Measurements from ENCODE around the gene SLC26A8.
"Not testable (repeated sequence)": the region's sequence is repeated elsewhere in the genome, so short reads cannot be mapped to it uniquely, and the experiment has no call there.

Gene SLC26A8

DNA sequence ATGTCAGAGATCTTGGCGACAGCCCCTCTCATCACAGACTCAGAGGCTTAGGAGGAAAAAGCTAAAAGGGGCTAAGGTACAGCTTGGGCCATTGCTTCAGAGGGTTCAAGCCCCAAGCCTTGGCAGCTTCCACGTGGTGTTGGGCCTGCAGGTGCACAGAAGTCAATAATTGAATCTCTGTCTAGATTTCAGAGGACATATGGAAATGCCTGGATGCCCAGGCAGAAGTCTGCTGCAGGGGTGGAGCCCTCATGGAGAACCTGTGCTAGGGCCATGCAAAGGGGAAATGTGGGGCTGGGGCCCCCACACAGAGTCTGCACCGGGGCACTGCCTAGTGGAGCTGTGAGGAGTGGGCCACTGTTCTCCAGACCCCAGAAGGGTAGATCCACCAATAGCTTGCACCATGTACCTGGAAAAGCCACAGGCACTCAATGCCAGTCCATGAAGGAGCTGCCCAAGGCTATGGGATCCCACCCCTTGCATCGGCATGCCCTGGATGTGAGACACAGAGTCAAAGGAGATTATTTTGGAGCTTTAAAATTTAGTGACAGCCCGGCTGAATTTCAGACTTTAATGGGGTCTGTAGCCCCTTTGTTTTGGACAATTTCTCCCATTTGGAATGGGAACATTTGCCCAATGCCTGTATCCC is 115.6 kb downstream of the SLC26A8 start:
- not testable (repeated sequence) for DNase-seq

DNA sequence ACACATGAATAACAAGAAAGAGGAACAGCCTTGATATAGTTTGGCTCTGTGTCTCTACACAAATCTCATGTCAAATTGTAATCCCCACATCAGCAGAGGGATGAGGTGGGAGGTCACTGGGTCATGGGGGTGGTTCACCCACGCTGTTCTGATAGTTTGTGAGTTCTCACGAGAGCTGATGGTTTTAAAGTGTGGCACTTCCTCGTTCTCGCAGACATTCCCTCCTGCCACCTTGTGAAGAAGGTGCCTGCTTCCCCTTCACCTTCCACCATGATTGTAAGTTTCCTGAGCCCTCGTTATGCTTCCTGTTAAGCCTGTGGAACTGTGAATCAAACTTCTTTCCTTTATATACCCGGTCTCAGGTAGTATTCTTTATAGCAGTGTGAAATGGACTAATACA is 116.7 kb downstream of the SLC26A8 start:
- no peak for DNase-seq

DNA sequence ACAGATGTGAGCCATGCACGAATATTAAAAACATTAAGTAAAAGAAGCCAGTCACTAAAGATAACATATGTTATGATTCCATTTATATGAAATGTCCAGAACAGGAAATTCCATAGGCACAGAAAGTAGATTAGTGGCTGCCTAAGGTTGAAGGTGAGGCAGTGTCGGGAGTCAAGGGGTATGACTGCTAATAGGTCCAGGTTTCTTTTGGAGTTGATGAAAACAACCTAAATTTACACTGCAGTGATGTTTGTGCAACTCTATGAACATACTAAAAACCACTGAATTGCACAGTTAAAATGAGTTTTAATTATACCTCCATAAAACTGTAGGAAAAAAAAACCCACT is 118.0 kb downstream of the SLC26A8 start:
- no peak for DNase-seq

DNA sequence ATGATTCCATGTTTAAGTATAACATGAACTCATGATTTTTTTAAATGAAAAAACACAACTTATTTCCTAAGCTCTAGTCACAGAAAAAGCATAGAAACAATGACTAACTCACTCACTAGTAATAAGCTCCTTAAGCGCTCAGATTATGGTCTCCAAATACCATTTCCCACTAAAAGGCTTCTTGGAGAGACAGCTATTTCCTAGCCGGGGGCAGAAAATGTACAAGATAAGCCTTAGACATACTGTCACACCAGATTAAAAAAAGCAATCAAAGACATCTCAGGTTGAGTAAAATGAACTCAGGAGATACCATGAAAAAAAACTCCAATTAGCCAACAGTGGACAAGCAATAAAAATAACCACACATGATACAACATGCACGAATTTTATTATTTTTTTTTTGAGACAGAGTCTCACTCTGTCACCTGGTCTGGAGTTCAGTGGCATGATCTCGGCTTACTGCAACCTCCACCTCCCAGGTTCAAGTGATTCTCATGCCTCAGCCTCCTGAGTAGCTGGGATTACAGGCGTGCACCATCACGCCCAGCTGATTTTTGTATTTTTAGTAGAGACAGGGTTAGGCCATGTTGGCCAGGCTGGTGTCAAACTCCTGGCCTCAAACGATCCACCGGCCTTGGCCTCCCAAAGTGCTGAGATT is 118.5 kb downstream of the SLC26A8 start:
- DNase-seq, result no peak

DNA sequence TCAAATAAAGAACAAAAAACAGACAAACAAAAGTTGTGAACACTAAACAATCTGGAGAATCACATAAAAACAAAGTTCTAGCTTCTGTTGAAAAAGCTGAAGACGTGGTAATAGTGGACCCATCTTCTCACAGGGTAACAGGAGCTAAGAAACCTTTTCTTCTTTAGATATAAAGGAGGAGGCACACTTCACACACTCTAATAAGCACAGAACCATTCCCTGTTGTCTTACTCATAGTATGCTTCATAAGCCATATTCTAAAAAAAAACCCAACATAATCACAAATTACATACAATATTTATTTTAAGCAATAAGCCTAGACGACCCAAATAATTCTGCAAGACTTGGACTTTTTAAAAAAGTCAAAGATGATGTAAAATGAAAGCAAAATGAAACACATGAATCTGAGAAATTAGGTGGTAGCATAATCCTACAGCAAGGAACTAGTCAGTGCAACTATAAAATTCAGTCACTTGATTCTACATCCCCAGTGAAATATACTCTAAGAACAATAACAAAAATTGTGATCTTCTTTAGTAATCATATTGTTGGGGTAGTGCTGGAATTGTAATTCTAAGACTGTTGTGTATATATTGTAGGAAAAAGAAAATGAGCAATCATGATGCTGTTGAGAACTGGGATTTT is 119.2 kb downstream of the SLC26A8 start:
- no peak for DNase-seq

DNA sequence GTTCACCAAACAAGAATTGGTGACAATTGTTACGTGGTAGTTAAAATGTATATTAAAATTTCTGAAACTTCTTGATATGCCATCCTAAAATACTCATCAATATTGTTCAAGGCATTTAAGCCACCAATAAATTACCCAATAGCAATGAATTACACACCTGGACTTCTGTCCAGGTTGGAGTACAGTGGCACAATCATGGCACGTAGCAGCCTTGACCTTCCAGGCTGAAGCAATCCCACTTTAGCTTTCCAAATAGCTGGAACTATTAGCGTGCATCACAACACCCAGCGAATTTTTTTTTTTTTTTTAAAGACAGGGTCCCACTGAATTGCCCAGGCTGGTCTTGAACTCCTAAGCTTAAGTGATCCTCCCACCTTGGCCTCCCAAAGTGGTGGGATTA is 120.8 kb downstream of the SLC26A8 start:
- DNase-seq, result no peak

DNA sequence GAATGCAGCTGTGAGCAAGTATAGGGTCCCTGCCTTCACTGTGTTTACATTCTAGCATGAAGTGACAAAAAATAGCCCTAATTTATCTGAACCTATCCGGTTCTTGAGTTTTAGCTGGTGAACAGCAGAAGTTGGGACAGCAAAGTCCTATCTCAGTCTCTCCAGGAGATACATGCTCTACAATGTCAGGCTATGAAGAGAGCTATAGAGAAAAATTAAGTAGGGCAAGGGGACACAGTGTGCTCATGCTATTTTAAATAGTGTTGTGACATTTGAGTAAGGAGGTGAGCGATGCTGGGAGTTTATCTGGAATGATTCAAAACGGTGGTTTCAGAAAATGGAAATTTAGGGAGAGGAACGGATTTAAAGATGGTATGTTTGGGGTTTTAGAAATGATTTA is 124.0 kb downstream of the SLC26A8 start:
- DNase-seq, result no peak

DNA sequence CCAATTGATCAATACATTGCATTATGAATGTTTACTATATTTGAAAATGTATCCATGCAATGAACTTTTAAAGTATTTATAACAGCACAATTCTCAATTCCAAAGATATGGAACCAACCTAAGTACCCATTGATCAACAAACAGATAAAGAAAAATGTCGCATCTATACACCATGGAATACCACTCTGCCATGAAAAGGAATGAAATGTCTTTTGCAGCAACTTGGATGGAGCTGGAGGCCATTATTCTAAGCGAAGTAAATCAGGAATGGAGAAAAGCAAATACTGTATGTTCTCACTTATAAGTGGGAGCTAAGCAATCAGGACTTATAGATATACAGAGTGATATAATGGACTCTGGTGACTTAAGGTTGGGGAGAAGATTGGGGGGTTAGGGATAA is 126.4 kb downstream of the SLC26A8 start:
- DNase-seq, result no peak

DNA sequence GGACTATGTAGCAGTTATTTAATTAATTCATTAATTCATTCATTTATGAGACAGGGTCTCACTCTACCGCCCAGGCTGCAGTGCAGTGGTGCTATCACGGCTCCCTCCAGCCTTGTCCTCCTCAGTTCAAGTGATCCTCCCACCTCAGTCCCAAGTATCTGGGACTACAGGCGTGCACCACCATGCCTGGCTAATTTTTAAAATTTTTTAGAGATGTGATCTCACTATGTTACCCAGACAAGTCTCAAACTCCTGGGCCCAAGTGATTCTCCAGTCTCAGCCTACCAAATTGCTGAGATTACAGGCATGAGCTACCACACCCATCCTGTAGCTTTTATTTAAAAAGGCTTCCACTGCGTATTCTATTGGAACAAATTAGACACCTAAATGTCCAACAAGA is 127.0 kb downstream of the SLC26A8 start:
- no peak for DNase-seq

DNA sequence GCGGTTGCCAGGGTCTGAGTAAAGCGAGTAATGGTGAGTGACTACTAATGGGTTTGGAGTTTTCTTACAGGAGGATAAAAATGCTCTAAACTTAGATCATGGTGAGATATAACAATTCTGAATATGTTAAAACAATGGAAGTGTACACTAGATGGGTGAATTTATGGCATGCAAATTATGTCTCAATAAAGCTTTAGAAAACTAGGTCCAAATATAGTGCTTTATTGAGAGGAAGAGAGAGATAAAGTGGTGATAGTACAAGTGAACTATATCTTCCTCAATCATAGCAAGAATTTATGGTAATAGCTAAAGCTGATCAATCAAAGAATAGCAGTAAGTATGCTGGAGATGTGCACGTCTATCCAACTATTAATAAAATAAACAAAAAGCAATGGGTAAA is 127.4 kb downstream of the SLC26A8 start:
- no peak for DNase-seq

DNA sequence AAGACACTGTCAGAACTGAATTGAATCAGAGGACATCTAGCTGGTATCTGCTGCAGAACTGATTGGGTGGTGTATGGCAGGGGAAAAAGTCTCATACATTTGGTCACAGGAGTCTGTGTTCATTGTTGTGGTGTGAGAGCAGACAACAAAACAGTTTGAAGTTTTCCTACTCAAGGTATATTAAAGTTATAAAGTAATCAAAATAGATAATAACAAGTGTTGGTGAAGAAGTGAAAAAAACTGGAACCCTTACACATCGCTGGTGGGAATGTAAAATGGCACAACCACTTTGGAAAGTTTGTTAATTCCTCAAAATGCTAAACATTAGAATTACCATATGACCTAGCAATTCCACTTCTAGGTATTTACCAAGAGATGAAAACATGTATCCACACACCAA is 128.2 kb downstream of the SLC26A8 start:
- no peak for DNase-seq

DNA sequence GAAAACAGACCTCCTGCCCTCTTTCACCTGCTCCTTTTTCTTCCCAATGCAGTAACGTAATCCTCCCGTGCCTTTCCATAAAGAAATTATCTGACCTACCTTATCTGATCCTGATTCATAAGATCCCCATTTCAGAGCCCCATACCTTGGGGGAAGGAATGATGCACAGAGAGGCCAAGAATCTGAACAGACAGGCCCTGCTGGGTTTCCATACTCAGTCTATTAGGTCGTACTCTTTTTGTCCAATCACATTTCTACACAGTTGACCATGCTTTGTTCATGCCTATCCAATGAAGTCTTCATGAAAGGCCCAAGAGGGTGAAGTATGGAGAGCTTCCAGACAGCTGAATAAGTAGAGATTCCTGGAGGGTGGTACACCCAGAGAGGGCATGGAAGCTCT is 128.9 kb downstream of the SLC26A8 start:
- DNase-seq, result no peak

DNA sequence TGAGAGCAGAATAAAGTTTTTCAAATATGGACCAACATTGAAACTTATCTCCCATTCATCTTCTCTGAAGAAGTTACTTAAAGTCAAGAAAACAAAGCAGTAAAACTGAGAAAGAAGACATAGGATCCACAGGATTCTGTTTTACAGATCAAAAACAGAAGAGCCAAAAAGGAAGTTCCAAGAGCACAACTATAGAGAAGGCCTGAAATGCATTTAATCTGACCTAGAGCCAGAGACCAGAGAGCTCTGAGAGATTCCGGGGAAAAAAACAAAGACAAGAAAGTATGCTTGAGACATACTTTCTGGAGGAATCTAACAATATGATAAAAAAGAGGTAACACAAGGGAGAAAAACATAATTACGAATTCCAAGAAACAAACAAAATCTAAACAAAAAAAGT is 129.7 kb downstream of the SLC26A8 start:
- DNase-seq, result no peak

Data from NCI-H774 (cell line).